Stimulated activated CD8-positive, alpha-beta memory T cell treated with anti-CD3 and anti-CD28 coated beads, Interleukin-7, amount 100 ng/mL, for 4 hours (primary cell): ENCODE data around the gene RNF180.
"Not testable (repeated sequence)": the region's sequence is repeated elsewhere in the genome, so short reads cannot be mapped to it uniquely, and the experiment has no call there.

Experiments used
- DNase-seq, 2 donors: peaks; one replicate each; pipeline ENCODE4 v3.0.0-alpha.2; 2020; ENCODE audit warnings: low read depth in 2 of 2

The RNF180 gene

DNA sequence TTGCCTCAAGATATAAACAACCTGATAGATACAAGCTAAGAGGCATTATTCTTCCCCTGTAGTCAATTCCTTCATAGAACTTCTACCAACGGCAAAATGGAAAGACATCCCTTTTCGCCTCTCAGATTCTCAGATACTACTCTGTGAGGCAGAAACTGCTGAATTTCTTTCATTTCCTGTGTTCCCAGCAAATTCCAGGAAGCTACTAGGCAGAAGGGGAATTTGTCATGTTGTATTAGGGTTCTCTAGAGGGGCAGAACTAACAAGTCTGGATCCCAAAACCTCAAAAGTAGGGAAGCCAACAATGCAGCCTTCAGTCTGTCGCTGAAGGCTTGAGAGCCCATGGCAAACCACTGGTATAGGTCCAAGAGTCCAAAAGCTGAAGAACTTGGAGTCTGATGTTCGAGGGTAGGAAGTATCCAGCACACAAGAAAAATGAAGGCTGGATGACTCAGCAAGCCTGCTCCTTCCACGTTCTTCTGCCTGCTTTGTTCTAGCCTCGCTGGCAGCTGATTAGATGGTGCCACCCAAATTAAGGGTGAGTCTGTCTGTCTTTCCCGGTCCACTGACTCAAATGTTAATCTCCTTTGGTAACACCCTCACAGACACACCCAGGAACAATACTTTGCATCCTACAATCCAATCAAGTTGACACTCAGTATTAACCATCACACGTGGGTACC, 15.2 kb downstream of the RNF180 start:
- no peak for DNase-seq

DNA sequence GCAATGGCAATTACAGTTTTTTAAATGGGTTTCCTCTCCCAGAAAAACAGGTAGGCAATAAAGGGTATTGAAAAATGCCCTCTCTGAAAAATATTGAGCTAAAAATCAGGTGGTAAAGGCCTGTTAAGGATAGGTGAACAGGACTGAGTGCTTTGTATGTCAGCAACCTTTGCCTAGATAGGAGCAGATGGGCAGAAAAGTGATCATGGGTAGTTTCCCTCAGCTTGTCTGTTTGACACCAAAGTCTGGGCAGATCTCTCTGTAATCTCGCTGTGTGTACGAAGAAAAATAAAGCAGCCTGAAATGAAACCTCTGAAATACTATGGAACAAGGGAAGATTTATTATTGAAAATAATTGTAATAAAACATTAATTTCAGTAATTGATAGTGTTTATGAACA, 15.8 kb downstream of the RNF180 start:
- no peak for DNase-seq

DNA sequence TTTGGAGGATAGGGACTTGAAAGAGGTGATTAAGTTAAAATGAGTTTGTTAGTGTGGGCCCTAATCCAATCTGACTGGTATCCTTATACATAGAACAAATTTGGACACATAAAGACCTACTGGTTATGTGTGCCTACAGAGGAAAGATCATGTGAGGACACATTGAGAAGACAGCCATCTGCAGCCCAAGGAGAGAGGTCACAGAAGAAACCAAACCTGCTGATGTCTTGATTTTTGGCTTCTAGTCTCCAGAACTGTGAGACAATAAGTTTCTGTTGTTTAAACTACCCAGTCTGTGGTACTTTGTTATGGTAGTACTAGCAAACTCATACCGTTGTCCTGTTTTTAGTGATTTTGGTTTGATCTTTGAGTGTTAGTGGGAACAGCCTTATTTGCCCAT, 18.3 kb downstream of the RNF180 start:
- no peak for DNase-seq

- no peak for DNase-seq
Measured at GRCh38 chr5:64184832-64185231, 19.2 kb downstream of the RNF180 start.

- DNase-seq: no peak
Measured at GRCh38 chr5:64188776-64189175, 23.1 kb downstream of the RNF180 start.

GRCh38 chr5:64190562-64191306, 25.1 kb downstream of the RNF180 start:
- no peak for DNase-seq

- no peak for DNase-seq
Measured at GRCh38 chr5:64195981-64196380, 30.3 kb downstream of the RNF180 start.

GRCh38 chr5:64199425-64199824, 33.8 kb downstream of the RNF180 start:
- no peak for DNase-seq

- no peak for DNase-seq
Measured at GRCh38 chr5:64201996-64202395, 36.4 kb downstream of the RNF180 start.

DNA sequence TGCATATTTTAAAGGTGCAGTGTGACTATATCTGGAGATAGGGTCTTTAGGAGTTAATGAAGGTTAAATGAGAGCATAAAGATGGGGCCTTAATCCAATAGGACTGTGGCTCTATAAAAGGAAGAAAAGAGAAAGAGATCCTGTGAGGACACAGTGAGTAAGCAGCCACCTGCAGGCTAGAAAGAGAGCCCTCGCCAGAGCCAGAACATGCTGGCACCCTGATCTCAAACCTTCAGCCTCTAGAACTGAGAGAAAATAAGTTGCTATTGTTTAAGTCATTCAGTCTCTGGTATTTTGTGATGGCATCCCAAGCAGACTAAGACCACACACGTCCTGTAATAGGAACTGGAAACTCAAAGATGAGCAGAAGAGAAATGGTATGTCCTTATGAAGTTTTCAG, 41.0 kb downstream of the RNF180 start:
- no peak for DNase-seq

GRCh38 chr5:64207978-64208377, 42.3 kb downstream of the RNF180 start:
- no peak for DNase-seq

DNA sequence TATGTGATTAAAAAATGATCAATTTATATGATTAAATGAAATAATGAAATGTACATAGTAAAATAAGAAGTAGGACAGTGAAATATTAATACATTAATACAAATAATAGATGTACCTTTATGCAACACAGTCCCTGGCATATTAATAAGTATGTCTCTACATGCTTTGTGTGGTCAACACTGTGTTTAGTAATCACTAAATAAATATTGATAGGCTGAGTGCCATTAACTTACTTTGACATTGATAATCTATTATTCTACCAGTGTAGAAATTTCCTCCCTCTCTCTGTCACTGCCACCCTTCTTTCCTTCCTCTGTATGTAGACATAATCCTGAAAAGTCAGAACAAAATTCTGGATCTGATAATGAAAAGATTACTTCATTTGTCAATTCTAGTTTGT, 43.7 kb downstream of the RNF180 start:
- no peak for DNase-seq

- DNase-seq: no peak
Measured at GRCh38 chr5:64210866-64211265, 45.2 kb downstream of the RNF180 start.

- no peak for DNase-seq
Measured at GRCh38 chr5:64213011-64213410, 47.4 kb downstream of the RNF180 start.

DNA sequence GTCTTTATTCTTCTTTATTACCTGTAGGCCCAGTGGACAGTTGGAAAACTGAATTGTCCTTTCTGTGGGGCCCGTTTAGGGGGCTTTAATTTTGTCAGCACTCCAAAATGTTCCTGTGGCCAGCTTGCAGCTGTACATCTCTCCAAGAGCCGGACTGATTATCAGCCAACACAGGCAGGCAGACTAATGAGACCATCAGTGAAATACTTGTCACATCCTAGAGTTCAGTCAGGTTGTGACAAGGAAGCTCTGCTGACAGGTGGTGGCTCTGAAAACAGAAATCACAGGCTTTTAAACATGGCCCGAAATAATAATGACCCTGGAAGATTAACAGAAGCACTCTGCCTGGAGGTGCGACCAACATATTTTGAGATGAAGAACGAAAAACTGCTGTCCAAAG, 47.9 kb downstream of the RNF180 start:
- DNase-seq: no peak

DNA sequence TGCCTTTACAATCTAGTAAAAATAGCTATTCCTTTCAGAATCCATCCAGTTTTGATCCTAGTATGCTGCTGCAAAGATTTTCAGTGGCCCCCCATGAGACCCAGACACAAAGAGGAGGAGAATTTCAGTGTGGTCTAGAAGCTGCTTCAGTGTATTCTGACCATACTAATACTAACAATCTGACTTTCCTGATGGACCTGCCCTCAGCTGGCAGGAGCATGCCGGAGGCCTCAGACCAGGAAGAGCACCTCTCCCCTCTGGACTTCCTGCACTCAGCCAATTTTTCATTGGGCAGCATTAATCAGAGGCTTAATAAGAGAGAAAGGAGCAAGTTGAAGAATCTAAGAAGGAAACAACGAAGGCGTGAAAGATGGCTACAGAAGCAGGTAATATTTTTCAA, 48.5 kb downstream of the RNF180 start:
- no peak for DNase-seq

DNA sequence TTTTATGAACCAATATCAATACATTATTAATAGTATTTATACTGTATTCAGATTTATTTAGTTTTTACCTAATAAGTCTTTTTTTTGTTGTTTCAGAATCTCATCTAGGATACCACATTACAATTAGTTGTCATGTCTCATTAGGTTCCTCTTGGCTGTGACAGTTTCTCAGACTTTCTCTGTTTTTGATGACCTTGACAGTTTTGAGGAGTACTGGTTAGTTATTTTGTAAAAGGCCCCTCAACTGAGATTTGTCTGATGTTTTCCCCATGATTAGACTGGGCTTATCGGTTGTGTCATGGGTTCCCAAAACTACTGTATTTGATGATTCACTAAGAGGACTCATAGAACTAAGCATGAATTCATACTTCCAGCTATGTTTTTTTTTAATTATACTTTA, 56.3 kb downstream of the RNF180 start:
- no peak for DNase-seq

DNA sequence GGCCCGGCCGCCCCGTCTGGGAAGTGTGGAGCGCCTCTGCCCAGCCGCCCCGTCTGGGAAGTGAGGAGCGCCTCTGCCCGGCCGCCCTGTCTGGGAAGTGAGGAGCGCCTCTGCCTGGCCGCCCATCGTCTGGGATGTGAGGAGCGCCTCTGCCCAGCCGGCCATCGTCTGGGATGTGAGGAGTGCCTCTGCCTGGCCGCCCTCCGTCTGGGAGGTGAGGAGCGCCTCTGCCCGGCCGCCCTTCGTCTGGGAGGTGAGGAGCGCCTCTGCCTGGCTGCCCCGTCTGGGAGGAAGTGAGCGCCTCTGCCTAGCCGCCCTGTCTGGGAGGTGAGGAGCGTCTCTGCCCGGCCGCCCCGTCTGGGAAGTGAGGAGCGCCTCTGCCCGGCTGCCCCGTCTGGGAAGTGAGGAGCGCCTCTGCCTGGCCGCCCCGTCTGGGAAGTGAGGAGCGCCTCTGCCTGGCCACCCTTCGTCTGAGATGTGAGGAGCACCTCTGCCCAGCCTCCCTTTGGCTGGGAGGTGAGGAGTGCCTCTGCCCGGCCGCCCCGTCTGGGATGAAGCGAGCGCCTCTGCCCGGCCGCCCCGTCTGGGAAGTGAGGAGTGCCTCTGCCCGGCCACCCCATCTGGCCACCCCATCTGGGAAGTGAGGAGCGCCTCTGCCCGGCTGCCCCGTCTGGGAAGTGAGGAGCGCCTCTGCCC, 59.8 kb downstream of the RNF180 start:
- not testable (repeated sequence) for DNase-seq

GRCh38 chr5:64227131-64227537, 61.5 kb downstream of the RNF180 start:
- not testable (repeated sequence) for DNase-seq

- DNase-seq: no peak
Measured at GRCh38 chr5:64229163-64229774, 63.6 kb downstream of the RNF180 start.

DNA sequence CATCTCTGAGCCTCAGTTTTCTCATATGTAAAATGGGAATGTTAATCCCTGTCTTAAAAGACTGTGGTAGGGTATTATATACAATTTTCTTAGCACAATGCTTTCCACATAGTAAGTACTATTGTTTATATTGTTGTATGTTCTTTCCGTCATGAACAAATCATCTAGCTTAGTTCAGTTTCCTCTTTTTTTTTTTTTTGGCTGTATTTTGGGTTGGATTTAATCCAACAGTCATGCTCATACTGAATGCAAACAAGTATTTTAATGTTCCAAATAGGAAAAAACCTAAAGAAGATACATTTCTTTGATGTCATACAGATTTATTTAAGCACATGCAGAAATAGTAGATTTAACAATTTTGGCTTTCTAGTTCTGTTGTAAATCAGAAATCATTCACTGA, 95.1 kb downstream of the RNF180 start:
- DNase-seq: no peak

- DNase-seq: no peak
Measured at GRCh38 chr5:64269164-64269563, 103.5 kb downstream of the RNF180 start.

- DNase-seq: no peak
Measured at GRCh38 chr5:64273276-64273675, 107.6 kb downstream of the RNF180 start.
